MM.1S (cell line): ENCODE results near the gene CREBBP.

Source experiments
- DNase-seq: peaks from one replicate; pipeline ENCODE4 v3.0.0-alpha.2; 2015
- H2AFZ ChIP-seq: fragments of 300-600 bp; sonication (generic); 2 replicates; pipeline ENCODE4 v1.6.0; 2016; ENCODE audit warnings: antibody characterized with exemption, low read length
- H3F3A ChIP-seq: fragments of 300-600 bp; sonication (generic); 2 replicates; pipeline ENCODE4 v1.6.1; 2016; ENCODE audit warnings: mild to moderate bottlenecking, antibody characterized with exemption, low read length, moderate library complexity, mixed read lengths; ENCODE audit not compliant: insufficient read depth
- H3K27ac ChIP-seq: fragments of 300-600 bp; sonication (generic); 2 replicates; pipeline ENCODE4 v1.5.1; 2016; ENCODE audit warnings: mild to moderate bottlenecking, low read length
- H3K27me3 ChIP-seq: fragments of 300-600 bp; sonication (generic); replicated peaks from 2 replicates; pipeline ENCODE4 v1.6.0; 2016; ENCODE audit warnings: low read length; ENCODE audit not compliant: insufficient read depth
- H3K36me3 ChIP-seq: fragments of 300-600 bp; sonication (generic); replicated peaks from 2 replicates; pipeline ENCODE4 v1.6.1; 2016; ENCODE audit warnings: mild to moderate bottlenecking, low read length, mixed read lengths; ENCODE audit not compliant: insufficient read depth
- H3K4me1 ChIP-seq: fragments of 300-600 bp; sonication (generic); 2 replicates; pipeline ENCODE4 v1.6.1; 2016; ENCODE audit warnings: low read length, mixed read lengths
- H3K4me2 ChIP-seq: fragments of 300-600 bp; sonication (generic); 2 replicates; pipeline ENCODE4 v1.6.0; 2016; ENCODE audit warnings: low read depth, low read length
- H3K4me3 ChIP-seq: fragments of 300-600 bp; sonication (generic); 2 replicates; pipeline ENCODE4 v1.5.1; 2016; ENCODE audit warnings: low read length, mixed read lengths
- H3K79me2 ChIP-seq: fragments of 300-600 bp; sonication (generic); 2 replicates; pipeline ENCODE4 v1.6.1; 2016; ENCODE audit warnings: mixed run types, low read length, mixed read lengths
- H3K9ac ChIP-seq: fragments of 300-600 bp; sonication (generic); 2 replicates; pipeline ENCODE4 v1.6.1; 2016; ENCODE audit warnings: low read length, mixed read lengths
- H3K9me2 ChIP-seq: fragments of 300-600 bp; sonication (generic); replicated peaks from 2 replicates; pipeline ENCODE4 v1.6.1; 2016; ENCODE audit warnings: mild to moderate bottlenecking, low read length, mixed read lengths; ENCODE audit not compliant: insufficient read depth
- H3K9me3 ChIP-seq: fragments of 300-600 bp; sonication (generic); replicated peaks from 2 replicates; pipeline ENCODE4 v1.6.1; 2016; ENCODE audit warnings: mild to moderate bottlenecking, low read length, mixed read lengths; ENCODE audit not compliant: insufficient read depth
- H4K20me1 ChIP-seq: fragments of 300-600 bp; sonication (generic); 2 replicates; pipeline ENCODE4 v1.6.1; 2016; ENCODE audit warnings: mild to moderate bottlenecking, low read length, moderate library complexity, mixed read lengths; ENCODE audit not compliant: insufficient read depth
- CTCF ChIP-seq: fragments of 300-600 bp; sonication (generic); IDR thresholded peaks from 2 replicates; pipeline ENCODE4 v1.5.1; 2016; ENCODE audit warnings: antibody characterized with exemption, low read length, mixed read lengths
- EZH2 ChIP-seq: fragments of 300-600 bp; sonication (generic); optimal IDR thresholded peaks from 2 replicates; pipeline ENCODE3; 2017; ENCODE audit warnings: low read depth, mild to moderate bottlenecking, antibody characterized with exemption, low read length, mixed read lengths
- EZH2phosphoT487 ChIP-seq: fragments of 300-600 bp; sonication (generic); IDR thresholded peaks from 2 replicates; pipeline ENCODE4 v1.6.1; 2018; ENCODE audit warnings: antibody characterized with exemption, low read length

The CREBBP gene

GRCh38 chr16:3785413-3785812, 95.1 kb downstream of the CREBBP start:
- Histone ChIP-seq H3K27ac (no peak overlapping the region), H3K4me2 (no peak overlapping the region), H3K4me1 (no peaks in the 10 kb centered on the region), H3K36me3 (0 out of 2 replicates have a peak, but pooled peaks cover 1% of the 10 kb centered on the region), H4K20me1 (no peaks in the 10 kb centered on the region), H3F3A (no peaks in the 10 kb centered on the region), H3K9me2 (no peaks in the 10 kb centered on the region), H3K9me3 (no peaks in the 10 kb centered on the region), H3K4me3 (no peak overlapping the region), H2AFZ (no peak overlapping the region), H3K27me3 (no peaks in the 10 kb centered on the region), H3K9ac (no peak overlapping the region), H3K79me2 (peaks cover 46% of the 10 kb centered on the region)
- no peak for TF ChIP-seq EZH2
- TF ChIP-seq EZH2phosphoT487, result no peak
- no peak for TF ChIP-seq CTCF
- DNase-seq, result no peak

GRCh38 chr16:3783516-3783915, 97.0 kb downstream of the CREBBP start:
- no peaks in the 10 kb centered on the region for H3K27me3 ChIP-seq
- H3K79me2 ChIP-seq, result peaks cover 34% of the 10 kb centered on the region

GRCh38 chr16:3782566-3782965, 97.9 kb downstream of the CREBBP start:
- DNase-seq, result no peak
- no peaks in the 10 kb centered on the region for H3K9me3 ChIP-seq
- no peak overlapping the region for H3K9ac ChIP-seq
- H3K4me1 ChIP-seq, result no peaks in the 10 kb centered on the region
- H4K20me1 ChIP-seq, result no peaks in the 10 kb centered on the region
- TF ChIP-seq EZH2 (no peak), EZH2phosphoT487 (no peak), CTCF (no peak)
- H2AFZ ChIP-seq, result no peak overlapping the region
- no peak overlapping the region for H3K27ac ChIP-seq
- H3K36me3 ChIP-seq, result 0 out of 2 replicates have a peak, but pooled peaks cover 4% of the 10 kb centered on the region
- H3K4me2 ChIP-seq, result no peak overlapping the region
- H3K79me2 ChIP-seq, result peaks cover 28% of the 10 kb centered on the region
- H3K9me2 ChIP-seq, result no peaks in the 10 kb centered on the region
- H3K27me3 ChIP-seq, result no peaks in the 10 kb centered on the region
- H3F3A ChIP-seq, result no peaks in the 10 kb centered on the region
- H3K4me3 ChIP-seq, result no peak overlapping the region

More at GRCh38 chr16:3783516-3783915, 97.0 kb downstream of the CREBBP start:
- DNase-seq, result no peak
- Histone ChIP-seq H3K4me2 (no peak overlapping the region), H3K36me3 (0 out of 2 replicates have a peak, but pooled peaks cover 4% of the 10 kb centered on the region), H3K9me2 (no peaks in the 10 kb centered on the region), H3K4me3 (no peak overlapping the region), H3F3A (no peaks in the 10 kb centered on the region), H4K20me1 (no peaks in the 10 kb centered on the region), H3K9ac (no peak overlapping the region), H3K4me1 (no peaks in the 10 kb centered on the region), H3K27ac (no peak overlapping the region), H3K9me3 (no peaks in the 10 kb centered on the region), H2AFZ (no peak overlapping the region)
- TF ChIP-seq EZH2phosphoT487 (no peak), EZH2 (no peak), CTCF (no peak)

GRCh38 chr16:3781421-3781820, 99.1 kb downstream of the CREBBP start:
- Histone ChIP-seq H3K36me3 (0 out of 2 replicates have a peak, but pooled peaks cover 4% of the 10 kb centered on the region), H4K20me1 (no peaks in the 10 kb centered on the region), H3K9me3 (no peaks in the 10 kb centered on the region), H2AFZ (no peak overlapping the region), H3K4me1 (no peaks in the 10 kb centered on the region), H3K9ac (no peak overlapping the region), H3K4me2 (no peak overlapping the region), H3K27me3 (no peaks in the 10 kb centered on the region), H3K79me2 (peaks cover 23% of the 10 kb centered on the region), H3F3A (no peaks in the 10 kb centered on the region), H3K4me3 (no peak overlapping the region), H3K27ac (no peak overlapping the region), H3K9me2 (no peaks in the 10 kb centered on the region)
- TF ChIP-seq CTCF (no peak), EZH2 (no peak), EZH2phosphoT487 (no peak)
- DNase-seq, result no peak
